ENCODE data around the gene USE1.
A peak's percentile ranks its signal among the peaks of the same experiment; 100 is the strongest.

Gene USE1

DNA sequence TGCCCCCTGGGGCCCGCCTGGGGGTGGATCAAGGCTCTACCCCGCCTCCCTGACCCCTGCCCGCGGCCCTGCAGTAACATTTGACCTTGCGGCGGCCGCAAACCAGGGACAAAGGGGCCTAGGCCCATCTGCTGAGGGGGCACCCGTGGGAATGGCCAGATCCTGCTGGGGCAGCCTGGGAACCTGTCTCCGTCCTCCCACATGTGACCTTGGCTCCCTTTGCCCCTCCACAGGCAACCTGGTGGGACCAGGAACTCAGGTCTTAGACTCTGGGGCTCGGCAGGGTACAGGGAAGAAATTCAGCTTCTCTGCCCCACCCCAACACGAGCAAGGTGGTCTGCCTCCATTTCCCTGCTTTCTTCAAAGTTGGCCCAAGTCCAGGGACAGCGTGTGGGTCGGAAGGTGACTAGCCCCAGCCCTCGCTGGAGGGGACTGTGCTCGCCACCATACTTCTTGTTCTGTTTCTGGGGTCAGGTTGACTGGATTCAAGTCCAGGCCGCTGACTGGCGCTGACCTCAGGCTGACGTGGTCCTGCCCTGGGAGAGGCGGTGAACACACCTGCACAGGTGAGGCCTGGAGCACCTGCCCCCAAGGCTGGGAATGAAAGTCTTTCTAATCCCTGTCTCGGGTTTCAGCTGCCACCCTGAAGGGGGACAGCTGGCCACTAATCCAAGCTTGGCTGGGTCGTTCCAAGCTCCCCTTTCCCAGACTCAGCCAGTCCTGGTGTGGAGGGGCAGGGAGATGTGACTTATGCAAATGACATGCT is 33.0 kb downstream of the USE1 start:
- peaks cover 30% of the 10 kb centered on the region; the same call in 1 of the 2 replicates for H3K4me1 ChIP-seq (ENCODE audit: insufficient read depth, low read length)

DNA sequence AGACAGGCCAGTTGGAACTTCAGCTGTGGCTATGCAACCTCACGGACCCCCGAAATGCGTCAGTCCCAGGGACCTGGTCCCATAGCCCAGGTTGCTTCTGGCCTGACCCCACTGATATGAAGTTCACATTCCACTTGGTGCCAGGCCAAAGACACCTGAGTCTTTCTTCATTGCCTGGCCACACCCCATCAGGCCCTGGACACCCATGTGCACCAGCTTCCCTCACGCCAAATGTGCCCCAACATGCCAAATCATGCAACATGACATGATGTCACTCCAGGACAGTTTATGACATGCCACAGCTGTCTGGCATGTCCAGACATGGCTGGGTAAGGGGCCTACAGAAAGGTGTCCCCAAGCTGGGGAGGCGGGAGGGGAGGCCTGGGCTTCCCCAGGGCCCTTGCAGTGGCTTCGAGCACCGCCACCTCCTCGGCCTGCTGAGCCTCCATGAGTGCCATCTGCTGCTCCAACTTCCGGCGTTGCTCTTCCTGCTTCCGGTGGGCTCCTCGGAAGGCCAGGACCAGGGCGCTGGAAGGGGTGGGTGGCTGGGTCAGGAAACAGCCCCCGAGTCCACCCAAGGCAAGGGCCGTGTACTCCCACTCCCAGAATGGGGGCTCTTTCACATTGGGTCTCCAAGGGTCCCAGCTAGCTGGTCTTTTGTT is 34.9 kb downstream of the USE1 start:
- H3K9me3 ChIP-seq (ENCODE audit: control insufficient read depth, insufficient read depth, low read length): no peaks in the 10 kb centered on the region
- H3K36me3 ChIP-seq (ENCODE audit: insufficient read depth, low read length): peaks cover 3% of the 10 kb centered on the region; the same call in 1 of the 2 replicates
- H3K9ac ChIP-seq (ENCODE audit: low read depth, low read length): no peak overlapping the region
- H3K4me1 ChIP-seq (ENCODE audit: insufficient read depth, low read length): peaks cover 30% of the 10 kb centered on the region; the same call in 1 of the 2 replicates

More for the DNA sequence above, 33.0 kb downstream of the USE1 start:
- H3K9ac ChIP-seq (ENCODE audit: low read depth, low read length): peak overlapping the region; percentile 18
- H3K36me3 ChIP-seq (ENCODE audit: insufficient read depth, low read length): peaks cover 3% of the 10 kb centered on the region; the same call in 1 of the 2 replicates
- no peaks in the 10 kb centered on the region for H3K9me3 ChIP-seq (ENCODE audit: control insufficient read depth, insufficient read depth, low read length)

DNA sequence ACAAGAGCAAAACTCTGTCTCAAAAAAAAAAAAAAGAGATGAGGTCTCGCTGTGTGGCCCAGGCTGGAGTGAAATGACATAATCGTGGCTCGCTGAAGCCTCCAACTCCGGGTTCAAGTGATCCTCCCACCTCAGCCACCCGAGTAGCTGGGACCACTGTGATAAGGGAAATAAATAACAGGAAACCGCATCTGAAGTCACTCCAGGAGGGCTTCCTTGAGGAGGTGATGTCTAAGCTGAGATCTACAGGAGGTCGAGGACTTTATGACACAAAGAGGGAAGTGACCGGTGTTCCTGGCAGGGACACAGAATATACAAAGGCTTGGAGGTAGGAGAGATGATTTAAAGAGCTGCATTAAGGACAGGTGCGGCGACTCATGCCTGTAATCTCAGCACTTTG is 39.5 kb downstream of the USE1 start:
- H3K4me1 ChIP-seq (ENCODE audit: insufficient read depth, low read length): 0 out of 2 replicates have a peak, but pooled peaks cover under 1% of the 10 kb centered on the region
- peaks cover 6% of the 10 kb centered on the region; the same call in 1 of the 2 replicates for H3K36me3 ChIP-seq (ENCODE audit: insufficient read depth, low read length)
- H3K9ac ChIP-seq (ENCODE audit: low read depth, low read length): no peak overlapping the region
- peaks cover 7% of the 10 kb centered on the region; the same call in 1 of the 2 replicates for H3K9me3 ChIP-seq (ENCODE audit: control insufficient read depth, insufficient read depth, low read length)

DNA sequence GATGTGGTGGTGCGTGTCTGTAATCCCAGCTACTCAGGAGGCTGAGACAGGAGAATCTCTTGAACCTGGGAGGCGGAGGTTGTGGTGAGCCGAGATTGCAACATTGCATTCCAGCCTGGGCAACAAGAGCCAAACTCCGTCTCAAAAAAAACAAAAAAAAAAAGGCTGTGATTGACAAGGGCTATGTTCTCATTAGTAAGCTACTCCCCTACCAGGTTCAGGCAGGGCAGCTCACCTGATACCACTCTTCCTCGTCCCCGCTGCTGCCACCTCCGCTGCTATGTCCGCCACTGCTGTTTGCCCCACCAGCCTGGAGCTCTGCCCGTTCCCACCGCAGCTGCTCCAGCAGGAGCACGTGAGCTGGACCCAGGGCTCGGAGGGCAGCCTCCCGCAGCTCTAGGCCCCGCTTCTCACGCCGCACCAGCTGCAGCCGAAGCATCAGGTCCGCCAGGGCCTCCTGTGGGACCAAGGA is 40.0 kb downstream of the USE1 start:
- Histone ChIP-seq H3K36me3 (ENCODE audit: insufficient read depth, low read length) (peaks cover 3% of the 10 kb centered on the region; the same call in 1 of the 2 replicates), H3K4me1 (ENCODE audit: insufficient read depth, low read length) (no peaks in the 10 kb centered on the region), H3K9ac (ENCODE audit: low read depth, low read length) (no peak overlapping the region), H3K9me3 (ENCODE audit: control insufficient read depth, insufficient read depth, low read length) (peaks cover 11% of the 10 kb centered on the region)

DNA sequence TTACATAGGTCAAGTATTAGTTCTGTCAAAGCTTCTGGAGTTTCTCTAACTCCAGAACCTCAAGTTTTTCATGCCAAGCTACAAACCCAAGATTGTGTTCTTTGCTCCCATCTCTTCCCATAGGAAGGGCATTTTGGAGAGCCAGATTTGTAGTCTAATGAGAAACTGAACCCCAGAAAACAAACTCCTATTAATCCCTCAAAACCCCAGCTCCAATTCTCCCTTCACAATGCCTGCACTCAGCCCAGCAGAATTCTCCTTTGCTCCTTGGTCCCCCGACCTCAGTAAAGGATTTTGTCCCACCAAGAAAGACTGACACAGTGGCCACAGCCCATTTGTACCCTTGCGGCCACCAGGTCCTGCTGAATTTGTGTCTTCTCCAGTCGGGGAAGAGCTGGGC is 41.0 kb downstream of the USE1 start:
- peaks cover 11% of the 10 kb centered on the region for H3K9me3 ChIP-seq (ENCODE audit: control insufficient read depth, insufficient read depth, low read length)
- no peak overlapping the region for H3K9ac ChIP-seq (ENCODE audit: low read depth, low read length)
- H3K4me1 ChIP-seq (ENCODE audit: insufficient read depth, low read length): no peaks in the 10 kb centered on the region
- peaks cover 3% of the 10 kb centered on the region; the same call in 1 of the 2 replicates for H3K36me3 ChIP-seq (ENCODE audit: insufficient read depth, low read length)

DNA sequence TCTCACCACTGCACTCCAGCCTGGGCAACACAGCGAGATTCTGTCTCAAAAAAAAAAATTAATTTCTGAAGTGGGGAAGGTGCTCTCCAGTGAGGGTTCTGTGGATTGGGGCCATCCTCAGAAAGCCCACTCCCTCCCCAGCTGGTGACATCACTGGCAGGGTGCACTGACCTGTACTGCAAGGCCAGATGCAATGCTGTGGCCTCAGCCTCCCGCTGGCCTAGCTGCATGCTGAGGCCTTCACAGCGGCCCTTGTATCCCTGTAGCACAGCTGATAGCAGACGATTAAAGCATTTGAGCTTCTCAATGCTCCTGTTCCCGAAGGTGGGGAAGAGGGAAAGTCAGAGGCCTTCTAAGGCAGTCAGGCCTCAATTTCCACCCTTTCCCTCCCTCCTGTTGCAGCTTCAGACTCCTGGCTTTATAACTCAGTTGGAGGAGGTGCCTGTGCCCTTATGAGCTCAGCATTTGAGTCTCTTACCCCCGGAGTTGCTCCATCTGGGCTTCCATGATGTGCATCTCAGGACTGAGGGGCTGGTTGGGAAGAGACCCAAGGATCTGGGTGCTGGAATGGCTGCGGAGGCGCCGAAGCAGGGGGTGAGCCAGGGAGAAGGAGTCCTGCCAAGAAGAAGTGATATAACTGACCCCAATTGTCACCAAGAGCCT is 44.1 kb downstream of the USE1 start:
- Histone ChIP-seq H3K9ac (ENCODE audit: low read depth, low read length) (no peak overlapping the region), H3K36me3 (ENCODE audit: insufficient read depth, low read length) (peaks cover 3% of the 10 kb centered on the region; the same call in 1 of the 2 replicates), H3K9me3 (ENCODE audit: control insufficient read depth, insufficient read depth, low read length) (peaks cover 11% of the 10 kb centered on the region), H3K4me1 (ENCODE audit: insufficient read depth, low read length) (0 out of 2 replicates have a peak, but pooled peaks cover 1% of the 10 kb centered on the region)

DNA sequence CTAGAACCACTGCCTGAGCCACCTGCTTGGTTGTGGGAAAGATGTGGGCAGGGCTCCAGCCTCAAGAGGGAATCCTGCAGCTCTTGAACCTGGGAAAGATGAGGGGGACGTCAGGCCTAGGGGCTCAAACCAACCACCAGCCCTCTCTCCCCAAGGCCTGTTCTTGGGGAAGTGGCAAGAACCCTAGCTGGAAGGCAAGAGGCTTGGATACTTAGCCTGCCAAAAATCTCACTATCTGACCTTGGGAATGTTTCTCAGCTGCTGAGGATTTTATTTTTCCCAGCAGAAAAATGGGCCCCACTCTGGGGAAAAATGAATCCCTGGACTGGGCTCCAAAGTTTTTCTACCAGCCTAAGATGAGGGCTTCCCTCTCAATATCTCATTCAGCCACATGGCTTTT is 44.8 kb downstream of the USE1 start:
- Histone ChIP-seq H3K4me1 (ENCODE audit: insufficient read depth, low read length) (peaks cover 6% of the 10 kb centered on the region), H3K36me3 (ENCODE audit: insufficient read depth, low read length) (peaks cover 3% of the 10 kb centered on the region; the same call in 1 of the 2 replicates), H3K9me3 (ENCODE audit: control insufficient read depth, insufficient read depth, low read length) (peaks cover 11% of the 10 kb centered on the region), H3K9ac (ENCODE audit: low read depth, low read length) (no peak overlapping the region)

DNA sequence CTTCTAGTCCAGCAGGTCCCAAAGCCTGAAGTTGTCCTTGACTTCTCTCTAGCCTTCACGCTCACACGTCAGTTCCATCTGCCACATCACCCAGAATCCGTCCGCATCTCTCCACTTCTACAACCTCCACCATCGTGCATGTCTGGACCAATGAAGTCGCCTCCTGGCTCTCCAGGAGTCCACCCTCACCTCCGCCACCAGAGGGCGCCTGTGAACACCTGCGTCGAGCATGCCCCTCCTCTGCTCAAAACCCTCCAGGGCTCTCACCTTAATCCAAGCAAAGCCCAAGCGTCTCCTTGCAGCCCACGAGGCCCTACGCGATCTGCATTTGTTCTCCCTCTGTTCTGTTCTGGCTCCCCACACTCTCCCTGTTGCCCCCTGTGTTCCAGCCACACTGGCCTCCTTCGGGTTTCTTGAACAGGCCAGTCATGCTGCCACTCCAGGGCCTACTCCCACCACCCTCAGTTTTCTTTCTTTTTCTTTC is 45.7 kb downstream of the USE1 start:
- Histone ChIP-seq H3K9ac (ENCODE audit: low read depth, low read length) (0 out of 2 replicates have a peak overlapping the region, but pooled peaks have one; percentile 7), H3K9me3 (ENCODE audit: control insufficient read depth, insufficient read depth, low read length) (peaks cover 11% of the 10 kb centered on the region), H3K4me1 (ENCODE audit: insufficient read depth, low read length) (peaks cover 9% of the 10 kb centered on the region), H3K36me3 (ENCODE audit: insufficient read depth, low read length) (peaks cover 3% of the 10 kb centered on the region; the same call in 1 of the 2 replicates)

DNA sequence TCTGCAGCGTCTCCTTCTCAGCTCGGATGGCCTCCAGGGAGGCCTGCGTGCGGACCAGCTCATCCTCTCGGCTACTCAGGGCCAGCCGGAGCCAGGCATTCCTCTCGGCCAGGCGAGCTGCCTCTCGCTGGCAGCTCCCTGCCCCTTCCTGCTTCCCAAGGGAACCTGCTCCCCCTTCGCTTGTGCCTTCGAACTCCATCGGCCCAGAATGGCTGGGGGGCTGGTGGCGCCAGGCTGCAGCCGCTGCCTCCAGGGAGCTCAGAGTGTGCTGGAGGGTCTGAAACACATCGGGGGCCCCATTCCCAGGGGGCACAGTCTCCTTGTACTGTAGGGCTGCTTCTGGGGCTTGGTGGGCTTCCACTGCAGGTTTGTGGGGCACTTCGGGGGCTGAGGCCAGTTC is 47.4 kb downstream of the USE1 start:
- Histone ChIP-seq H3K9me3 (ENCODE audit: control insufficient read depth, insufficient read depth, low read length) (peaks cover 11% of the 10 kb centered on the region), H3K36me3 (ENCODE audit: insufficient read depth, low read length) (peaks cover 3% of the 10 kb centered on the region; the same call in 1 of the 2 replicates), H3K9ac (ENCODE audit: low read depth, low read length) (no peak overlapping the region), H3K4me1 (ENCODE audit: insufficient read depth, low read length) (peaks cover 9% of the 10 kb centered on the region)

DNA sequence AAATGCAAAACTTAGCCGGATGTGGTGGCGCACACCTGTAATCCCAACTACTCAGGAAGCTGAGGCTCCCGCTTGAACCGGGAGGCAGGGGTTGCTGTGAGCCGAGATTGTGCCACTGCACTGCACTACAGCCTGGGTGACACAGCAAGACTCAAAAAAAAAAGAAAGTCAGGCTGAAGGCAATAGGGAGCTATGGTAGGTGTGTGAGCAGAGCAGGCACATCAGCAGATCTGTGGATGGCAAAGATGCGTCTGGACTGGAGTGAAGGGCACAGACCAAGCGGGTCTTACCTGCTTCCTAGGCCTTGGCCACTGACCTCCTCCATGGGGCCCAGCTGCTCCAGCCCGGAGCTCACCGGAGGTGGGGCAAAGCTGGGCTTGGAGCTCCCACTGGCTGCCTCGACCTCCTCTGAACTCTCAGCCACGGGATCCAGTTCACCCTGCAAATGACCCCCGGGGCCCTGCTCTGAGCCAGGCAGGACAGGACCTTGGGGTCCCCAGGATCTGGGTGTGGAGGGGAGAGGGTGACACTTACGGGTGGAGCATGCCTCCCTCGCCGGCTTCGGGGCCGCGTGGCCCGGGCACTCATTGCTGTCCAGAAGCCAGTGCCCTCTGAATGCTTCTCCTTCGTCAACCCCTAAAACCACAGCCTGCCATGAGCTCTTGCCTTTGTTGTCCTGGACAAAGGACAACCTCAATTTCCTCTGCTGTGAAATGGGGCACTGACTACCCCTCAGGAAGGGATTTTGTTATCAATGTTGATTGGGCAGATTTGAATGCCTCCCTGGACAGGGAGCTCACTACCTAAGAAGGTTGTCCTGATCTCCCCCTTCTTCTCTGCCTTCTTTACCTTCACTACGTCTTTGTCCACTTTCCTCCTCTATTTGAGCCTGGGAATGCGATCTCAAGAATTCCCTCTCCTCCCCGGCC is 48.8 kb downstream of the USE1 start:
- H3K9ac ChIP-seq (ENCODE audit: low read depth, low read length): no peak overlapping the region
- peaks cover 7% of the 10 kb centered on the region for H3K36me3 ChIP-seq (ENCODE audit: insufficient read depth, low read length)
- H3K9me3 ChIP-seq (ENCODE audit: control insufficient read depth, insufficient read depth, low read length): peaks cover 11% of the 10 kb centered on the region
- H3K4me1 ChIP-seq (ENCODE audit: insufficient read depth, low read length): peaks cover 9% of the 10 kb centered on the region

DNA sequence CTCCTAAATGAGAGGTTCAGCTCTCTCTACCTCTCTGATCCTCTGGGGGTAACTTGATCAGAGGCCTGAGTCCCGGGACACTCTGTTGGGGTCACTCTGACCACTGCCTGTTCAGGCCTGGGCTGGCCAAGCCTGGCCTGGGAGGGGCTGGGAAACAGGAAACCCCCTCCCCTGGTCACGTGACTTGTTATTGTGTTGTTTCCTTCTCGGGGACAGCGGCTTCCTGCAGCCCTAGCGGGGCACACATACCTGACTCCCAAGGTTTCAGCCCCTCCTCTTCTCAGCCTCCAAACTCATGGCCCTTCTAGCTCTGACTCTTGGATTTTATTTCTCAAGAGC is 49.5 kb downstream of the USE1 start, which contains the start of gene USHBP1:
TSS of gene USHBP1 (minus strand) at position 105 of the 339 bp plus-strand sequence. CDS start 446 bp downstream, outside the sequence.
- H3K36me3 ChIP-seq (ENCODE audit: insufficient read depth, low read length): peaks cover 3% of the 10 kb centered on the region; the same call in 1 of the 2 replicates
- H3K9me3 ChIP-seq (ENCODE audit: control insufficient read depth, insufficient read depth, low read length): peaks cover 5% of the 10 kb centered on the region
- peaks cover 9% of the 10 kb centered on the region for H3K4me1 ChIP-seq (ENCODE audit: insufficient read depth, low read length)
- H3K9ac ChIP-seq (ENCODE audit: low read depth, low read length): no peak within 1 kb of the TSS

DNA sequence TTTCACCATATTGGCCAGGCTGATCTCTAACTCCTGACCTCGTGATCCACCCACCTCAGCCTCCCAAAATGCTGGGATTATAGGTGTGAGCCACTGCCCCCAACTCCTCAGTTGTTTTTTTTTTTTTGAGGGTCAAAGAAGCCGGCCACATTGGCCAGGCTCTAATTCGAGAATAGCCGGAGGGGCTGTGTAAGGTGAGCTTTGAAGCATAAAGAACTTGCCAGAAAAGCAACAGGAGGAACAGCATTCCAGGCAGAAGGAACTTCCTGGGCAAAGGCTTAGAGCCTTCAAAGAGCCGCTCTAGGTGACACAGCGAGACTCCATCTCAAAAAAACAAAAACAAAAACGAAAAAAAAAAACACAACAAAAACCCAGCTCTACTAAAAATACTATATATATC is 50.9 kb downstream of the USE1 start:
- peaks cover 9% of the 10 kb centered on the region for H3K4me1 ChIP-seq (ENCODE audit: insufficient read depth, low read length)
- no peaks in the 10 kb centered on the region for H3K9me3 ChIP-seq (ENCODE audit: control insufficient read depth, insufficient read depth, low read length)
- no peak overlapping the region for H3K9ac ChIP-seq (ENCODE audit: low read depth, low read length)
- peaks cover 4% of the 10 kb centered on the region for H3K36me3 ChIP-seq (ENCODE audit: insufficient read depth, low read length)

DNA sequence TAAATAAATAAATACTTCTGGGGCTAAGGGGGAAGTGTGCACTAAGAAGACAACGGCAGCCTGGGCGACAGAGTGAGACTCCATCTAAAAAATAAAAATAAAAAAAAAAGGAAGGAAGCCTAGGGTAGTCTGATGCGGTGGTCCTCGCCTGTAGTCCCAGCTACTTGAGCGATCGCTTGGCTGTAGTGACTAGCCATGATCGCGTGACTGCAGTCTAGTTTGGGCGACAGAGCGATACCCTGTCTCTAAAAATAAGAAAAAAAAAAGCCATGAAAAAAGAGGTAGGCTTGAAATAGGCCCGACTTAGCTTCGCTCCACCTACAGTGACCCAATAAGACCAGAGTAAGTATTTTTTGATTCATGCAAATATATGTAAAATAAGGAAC is 51.4 kb downstream of the USE1 start:
- H3K4me1 ChIP-seq (ENCODE audit: insufficient read depth, low read length): peaks cover 9% of the 10 kb centered on the region
- no peak overlapping the region; the same call in 1 of the 2 replicates for H3K9ac ChIP-seq (ENCODE audit: low read depth, low read length)
- H3K9me3 ChIP-seq (ENCODE audit: control insufficient read depth, insufficient read depth, low read length): no peaks in the 10 kb centered on the region
- H3K36me3 ChIP-seq (ENCODE audit: insufficient read depth, low read length): peaks cover 7% of the 10 kb centered on the region
